Lung (tissue), 12 donors: Measurements from ENCODE around the gene CLECL1. TPM values are rescaled to one million over a fixed set of nuclear protein-coding genes. Genes with fewer than 3 reads are reported as not detected.

Experiments
- ATAC-seq: fragments of 200-7000 bp; cut with Tn5 transposase; one replicate; pipeline ENCODE4 v1.9.1; 2020; ENCODE audit warnings: moderate number of reproducible peaks; ENCODE audit not compliant: insufficient read depth, low FRiP score
- DNase-seq, 3 donors: peaks; one replicate each; pipeline ENCODE4 v3.0.0-alpha.2; 2013 to 2017
- H3K27ac ChIP-seq, 2 donors: one replicate each; pipeline ENCODE4 v1.5.1; 2013; ENCODE audit warnings: mild to moderate bottlenecking in 2 of 2, moderate library complexity in 2 of 2, control low read depth in 1 of 2, inconsistent platforms in 1 of 2, low read depth in 1 of 2, low read length in 1 of 2
- H3K27me3 ChIP-seq, 3 donors: one replicate each; pipeline ENCODE4 v1.5.1; 2013; ENCODE audit warnings: low read length in 2 of 3; ENCODE audit not compliant: control insufficient read depth in 3 of 3, insufficient read depth in 3 of 3
- H3K36me3 ChIP-seq, 4 donors: one replicate each; pipeline ENCODE4 v1.5.1; 2013; ENCODE audit warnings: low read length in 4 of 4, mild to moderate bottlenecking in 1 of 4, moderate library complexity in 1 of 4; ENCODE audit not compliant: control insufficient read depth in 4 of 4, insufficient read depth in 4 of 4
- H3K4me1 ChIP-seq, 5 donors: one replicate each; pipeline ENCODE4 v1.5.1; 2013; ENCODE audit warnings: low read length in 5 of 5, mild to moderate bottlenecking in 2 of 5, moderate library complexity in 1 of 5; ENCODE audit not compliant: control insufficient read depth in 5 of 5, insufficient read depth in 5 of 5
- H3K4me3 ChIP-seq: one replicate; pipeline ENCODE4 v1.5.1; 2013; ENCODE audit warnings: mild to moderate bottlenecking, control low read depth, moderate library complexity
- H3K9ac ChIP-seq, 2 donors: one replicate each; pipeline ENCODE4 v1.5.1; 2013; ENCODE audit warnings: low read length in 2 of 2, control low read depth in 1 of 2; ENCODE audit not compliant: insufficient read depth in 1 of 2
- H3K9me3 ChIP-seq, 4 donors: one replicate each; pipeline ENCODE4 v1.5.1; 2013; ENCODE audit warnings: low read length in 3 of 4, mild to moderate bottlenecking in 1 of 4, moderate library complexity in 1 of 4; ENCODE audit not compliant: control insufficient read depth in 4 of 4, insufficient read depth in 3 of 4
- CTCF ChIP-seq: IDR thresholded peaks from 2 replicates; pipeline ENCODE4 v1.5.1; 2012; ENCODE audit warnings: mild to moderate bottlenecking; ENCODE audit errors: control extremely low read depth, extremely low read depth
- WGBS, 2 donors: extraction: QIAGEN DNeasy Blood & Tissue Kit; methylation state at CpG; one replicate each; pipeline ENCODE4 v1.1.7; 2013; 5-methylcytosine and 5-hydroxymethylcytosine counted together
- polyA plus RNA-seq, 2 donors: library from polyadenylated mRNA; stranded (reverse); fragments of 200-250 nt; gene quantifications; one replicate each; pipeline ENCODE4 v1.2.1, GENCODE V29; 2013
- total RNA-seq, 2 donors: library from RNA; depleted of rRNA in 1 of 2; stranded (reverse); fragments of >200 nt in 1 of 2; gene quantifications; one replicate each; pipeline ENCODE4 v1.2.1, GENCODE V29; 2014 to 2021
- donor health status: control.
- donor health status: control.
- donor health status: Bipolar disorder and iron deficiency.
- donor health status: healthy.
- donor health status: DM: yes; HTN: yes; CAD: no.

Gene CLECL1
- total and polyA plus RNA-seq, 4 donors = 0.72 to 2.1 (median 1.3) TPM

- no peak for DNase-seq
- ATAC-seq = no peak
- H3K4me3 ChIP-seq = no peak overlapping the region
Measured at GRCh38 chr12:9729082-9729481, 3.8 kb downstream of the CLECL1 start.

DNA sequence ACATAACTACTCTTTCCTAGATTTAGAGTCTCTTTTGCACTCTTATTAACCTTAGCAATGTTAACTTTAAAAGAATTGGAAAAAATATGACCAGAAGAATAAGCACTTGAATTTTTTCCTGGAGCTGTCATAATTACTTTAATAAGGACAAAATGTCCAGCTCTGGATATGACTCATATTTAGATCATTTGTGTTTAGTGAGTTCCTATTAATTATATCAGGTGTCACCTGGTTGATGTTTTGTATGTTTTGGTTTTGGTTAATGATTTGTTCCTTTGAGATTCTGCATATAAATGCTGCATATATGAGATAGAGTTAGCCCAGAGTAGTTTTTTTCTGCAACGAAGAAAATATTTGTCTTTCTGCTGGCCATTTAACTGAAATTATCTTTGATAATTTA, 5.1 kb downstream of the CLECL1 start:
- no peak for ATAC-seq
- WGBS, 2 donors = 86 to 95% methylated on average over 1 of the region's 1 CpG

More at GRCh38 chr12:9729082-9729481, 3.8 kb downstream of the CLECL1 start:
- H3K27me3 ChIP-seq = no peaks in the 10 kb centered on the region
- H3K9ac ChIP-seq = no peak overlapping the region
- H3K4me1 ChIP-seq = no peaks in the 10 kb centered on the region
- H3K36me3 ChIP-seq = no peaks in the 10 kb centered on the region
- H3K27ac ChIP-seq = no peak overlapping the region
- H3K9me3 ChIP-seq = no peaks in the 10 kb centered on the region
- TF ChIP-seq CTCF = no peak

DNA sequence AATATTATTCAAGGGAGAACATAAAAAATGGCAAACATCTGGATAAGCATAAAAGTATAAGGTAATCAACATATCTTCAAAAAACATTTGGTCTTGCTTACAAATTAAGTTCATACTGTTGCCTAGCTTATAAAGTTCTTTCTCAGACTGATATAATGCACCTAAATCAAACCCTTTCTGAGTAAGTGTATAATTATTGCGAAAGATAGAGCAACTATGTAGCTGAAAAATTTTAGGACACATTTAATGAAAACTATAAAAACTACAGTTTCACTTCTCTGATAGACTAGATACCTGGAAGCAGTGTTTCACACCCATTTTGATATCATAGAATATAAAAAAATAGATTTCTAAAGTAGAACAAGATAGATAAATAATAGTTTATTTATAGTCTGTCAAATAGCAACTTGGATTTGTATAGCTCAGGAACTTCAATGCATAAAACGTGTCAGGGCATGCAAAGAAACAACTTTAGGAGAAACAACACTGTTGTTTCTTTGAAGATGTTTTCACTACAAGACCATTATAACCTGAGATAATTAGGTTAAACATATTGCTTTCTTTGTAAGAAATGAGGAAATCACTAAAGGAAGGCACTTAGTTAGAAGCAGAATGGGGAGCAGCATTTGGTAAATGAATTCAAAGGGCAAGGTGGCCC, 7.6 kb downstream of the CLECL1 start:
- H3K27me3 ChIP-seq = no peaks in the 10 kb centered on the region
- TF ChIP-seq CTCF = no peak
- no peaks in the 10 kb centered on the region for H3K9me3 ChIP-seq
- no peak overlapping the region for H3K27ac ChIP-seq
- no peak overlapping the region for H3K4me3 ChIP-seq
- no peaks in the 10 kb centered on the region for H3K36me3 ChIP-seq
- peaks cover 0 to 18% (median 0%) of the 10 kb centered on the region in 5 donors for H3K4me1 ChIP-seq
- WGBS, 2 donors = 64 to 89% methylated on average over 2 of the region's 2 CpGs
- no peak for ATAC-seq
- H3K9ac ChIP-seq = no peak overlapping the region
- no peak for DNase-seq

More for the DNA sequence above, 5.1 kb downstream of the CLECL1 start:
- H3K9me3 ChIP-seq = no peaks in the 10 kb centered on the region
- H3K9ac ChIP-seq = no peak overlapping the region
- no peak overlapping the region for H3K27ac ChIP-seq
- DNase-seq = no peak
- no peaks in the 10 kb centered on the region for H3K27me3 ChIP-seq
- no peaks in the 10 kb centered on the region for H3K4me1 ChIP-seq
- TF ChIP-seq CTCF = no peak
- H3K36me3 ChIP-seq = no peaks in the 10 kb centered on the region
- no peak overlapping the region for H3K4me3 ChIP-seq

- ATAC-seq (no peak), DNase-seq (no peak)
- Histone ChIP-seq H3K4me1 (peaks cover 0 to 18% (median 0%) of the 10 kb centered on the region in 5 donors), H3K9me3 (no peaks in the 10 kb centered on the region), H3K4me3 (no peak overlapping the region), H3K27ac (no peak overlapping the region), H3K36me3 (no peaks in the 10 kb centered on the region), H3K9ac (no peak overlapping the region), H3K27me3 (no peaks in the 10 kb centered on the region)
- TF ChIP-seq CTCF = no peak
- 85 to 90% methylated on average over 1 of the region's 1 CpG for WGBS, 2 donors
Measured at GRCh38 chr12:9724023-9724422, 8.9 kb downstream of the CLECL1 start.
